ENCODE results near the gene MPDU1. TPM values are rescaled to one million over a fixed set of nuclear protein-coding genes. Genes with fewer than 3 reads are reported as not detected.

MPDU1 gene
- total RNA-seq, 1 donor from 2014 or later: 60.2 TPM

GRCh38 chr17:7574176-7574953 lies 9.3 kb upstream of the MPDU1 start:
- peaks cover 14% of the 10 kb centered on the region for H3K9me3 Mint-ChIP-seq (ENCODE audit: unreplicated experiment)
- no peak for DNase-seq
- peaks cover 30% of the 10 kb centered on the region for H3K4me1 Mint-ChIP-seq (ENCODE audit: low read depth, unreplicated experiment)
- TF ChIP-seq CTCF (IDR thresholded peaks at IDR 0.05; ENCODE audit: partially characterized antibody, unreplicated experiment): no peak
- peak overlapping the region; percentile 66 for H3K27ac Mint-ChIP-seq (ENCODE audit: unreplicated experiment)
- peaks cover 10% of the 10 kb centered on the region for H3K27me3 Mint-ChIP-seq (ENCODE audit: unreplicated experiment)
- peaks cover 4% of the 10 kb centered on the region for H3K36me3 Mint-ChIP-seq (ENCODE audit: unreplicated experiment)
- peak overlapping the region; percentile 98 for H3K4me3 Mint-ChIP-seq (ENCODE audit: unreplicated experiment)

GRCh38 chr17:7575481-7575883 lies 8.2 kb upstream of the MPDU1 start:
- Mint-ChIP-seq H3K4me1 (ENCODE audit: low read depth, unreplicated experiment) (peaks cover 30% of the 10 kb centered on the region), H3K36me3 (ENCODE audit: unreplicated experiment) (peaks cover 4% of the 10 kb centered on the region), H3K9me3 (ENCODE audit: unreplicated experiment) (peaks cover 16% of the 10 kb centered on the region), H3K27me3 (ENCODE audit: unreplicated experiment) (peaks cover 8% of the 10 kb centered on the region), H3K27ac (ENCODE audit: unreplicated experiment) (no peak overlapping the region), H3K4me3 (ENCODE audit: unreplicated experiment) (peak overlapping the region; percentile 98)
- TF ChIP-seq CTCF (IDR thresholded peaks at IDR 0.05; ENCODE audit: partially characterized antibody, unreplicated experiment): no peak
- DNase-seq: no peak

- no peak overlapping the region for H3K27ac Mint-ChIP-seq (ENCODE audit: unreplicated experiment)
- no peak for TF ChIP-seq CTCF (IDR thresholded peaks at IDR 0.05; ENCODE audit: partially characterized antibody, unreplicated experiment)
- H3K27me3 Mint-ChIP-seq (ENCODE audit: unreplicated experiment): peaks cover 13% of the 10 kb centered on the region
- H3K4me3 Mint-ChIP-seq (ENCODE audit: unreplicated experiment): peak overlapping the region; percentile 98
- H3K4me1 Mint-ChIP-seq (ENCODE audit: low read depth, unreplicated experiment): peaks cover 32% of the 10 kb centered on the region
- DNase-seq: no peak
- peaks cover 17% of the 10 kb centered on the region for H3K9me3 Mint-ChIP-seq (ENCODE audit: unreplicated experiment)
- H3K36me3 Mint-ChIP-seq (ENCODE audit: unreplicated experiment): peaks cover 4% of the 10 kb centered on the region
These were observed 7.7 kb upstream of the MPDU1 start for GRCh38 chr17:7575959-7576358.

- peak overlapping the region; percentile 55 for H3K4me3 Mint-ChIP-seq (ENCODE audit: unreplicated experiment)
- DNase-seq: no peak
- peak overlapping the region; percentile 43 for H3K27ac Mint-ChIP-seq (ENCODE audit: unreplicated experiment)
- TF ChIP-seq CTCF (IDR thresholded peaks at IDR 0.05; ENCODE audit: partially characterized antibody, unreplicated experiment): no peak
- peaks cover 14% of the 10 kb centered on the region for H3K27me3 Mint-ChIP-seq (ENCODE audit: unreplicated experiment)
- H3K4me1 Mint-ChIP-seq (ENCODE audit: low read depth, unreplicated experiment): peaks cover 31% of the 10 kb centered on the region
- H3K9me3 Mint-ChIP-seq (ENCODE audit: unreplicated experiment): peaks cover 18% of the 10 kb centered on the region
- H3K36me3 Mint-ChIP-seq (ENCODE audit: unreplicated experiment): peaks cover 4% of the 10 kb centered on the region
These were observed 7.2 kb upstream of the MPDU1 start for GRCh38 chr17:7576432-7576937.

Data from glutamatergic neuron (in vitro differentiated cells).